Endothelial cell of umbilical vein (primary cell): ENCODE measurements around the gene CYB5R4. TPM values are rescaled to one million over a fixed set of nuclear protein-coding genes. Genes with fewer than 3 reads are reported as not detected.
A peak's percentile ranks its signal among the peaks of the same experiment; 100 is the strongest.

Experiments used
- BruUV-seq: library from RNA; stranded (reverse); fragments of 400-500 nt; replicated peaks from 2 replicates; lab custom pipeline; 2021; lab: Mats Ljungman, UMichigan
- CTCF ChIA-PET: fragments of 300-600, 350-600 bp; sonication (Branson Sonifier 250); formaldehyde crosslinking; loops from one replicate; lab custom pipeline; 2021; ENCODE audit warnings: antibody characterized with exemption, inconsistent platforms; lab: Charles Lee
- POLR2A ChIA-PET: fragments of 300-600, 350-600 bp; sonication (Branson Sonifier 250); formaldehyde crosslinking; loops from one replicate; lab custom pipeline; 2021; ENCODE audit warnings: antibody characterized with exemption, inconsistent platforms; lab: Charles Lee
- DNase-seq: peaks from one replicate; pipeline ENCODE4 v3.0.0-alpha.2; 2011; ENCODE audit warnings: low read depth, low spot score
- FAIRE-seq: peaks from 2 replicates; lab custom pipeline; 2011; peaks lifted over from hg19 to GRCh38; lab: Jason Lieb, UNC
- H2AFZ ChIP-seq: 2 replicates; pipeline ENCODE4 v1.6.0; 2012; ENCODE audit warnings: low read depth, low read length, control low read depth, inconsistent platforms
- H3K27ac ChIP-seq: 2 replicates; pipeline ENCODE4 v1.5.1; 2011; ENCODE audit warnings: low read depth, mild to moderate bottlenecking, control low read depth, low read length, moderate library complexity; ENCODE audit not compliant: insufficient read depth
- H3K27me3 ChIP-seq, 2 experiments: 2 replicates each; pipeline versions ENCODE4 v1.6.0 to v1.6.1; 2011; ENCODE audit warnings: low read length in 2 of 2, mixed read lengths in 1 of 2; ENCODE audit not compliant: control insufficient read depth in 2 of 2, insufficient read depth in 2 of 2
- H3K36me3 ChIP-seq, 2 experiments: 2 replicates in 1 of 2; 3 replicates in 1 of 2; pipeline ENCODE4 v1.5.1; 2011; ENCODE audit warnings: low read length in 2 of 2, mild to moderate bottlenecking in 1 of 2, moderate library complexity in 1 of 2; ENCODE audit not compliant: control insufficient read depth in 2 of 2, insufficient read depth in 2 of 2; ENCODE audit errors: extremely low read depth in 1 of 2
- H3K4me1 ChIP-seq: 3 replicates; pipeline ENCODE4 v1.5.1; 2011; ENCODE audit warnings: mild to moderate bottlenecking, low read length; ENCODE audit not compliant: control insufficient read depth, insufficient read depth; ENCODE audit errors: extremely low read depth
- H3K4me2 ChIP-seq: 2 replicates; pipeline ENCODE4 v1.6.1; 2011; ENCODE audit warnings: low read length, control low read depth, mixed read lengths; ENCODE audit not compliant: insufficient read depth
- H3K4me3 ChIP-seq, 3 experiments: fragments of 200-600 bp in 1 of 3; sonication (generic), shearing (Covaris generic) in 1 of 3; replicated peaks in 1 of 3; 2 replicates each; pipeline ENCODE4 v1.5.1; 2011 to 2016; ENCODE audit warnings: control low read depth in 3 of 3, low read length in 3 of 3, mild to moderate bottlenecking in 2 of 3, inconsistent platforms in 1 of 3, low read depth in 1 of 3, moderate library complexity in 1 of 3; ENCODE audit not compliant: insufficient read depth in 1 of 3
- H3K79me2 ChIP-seq: 2 replicates; pipeline ENCODE4 v1.6.0; 2012; ENCODE audit warnings: low read length, inconsistent platforms; ENCODE audit not compliant: control insufficient read depth, insufficient read depth
- H3K9ac ChIP-seq: replicated peaks from 2 replicates; pipeline ENCODE3; 2011; ENCODE audit warnings: low read length, control low read depth; ENCODE audit not compliant: insufficient read depth; ENCODE audit errors: extremely low read depth
- H3K9me1 ChIP-seq: replicated peaks from 3 replicates; pipeline ENCODE4 v1.6.0; 2011; ENCODE audit warnings: mild to moderate bottlenecking, low read length; ENCODE audit not compliant: control insufficient read depth, insufficient read depth; ENCODE audit errors: extremely low read depth
- H3K9me3 ChIP-seq: replicated peaks from 2 replicates; pipeline ENCODE4 v1.5.1; 2012; ENCODE audit warnings: low read length, inconsistent platforms; ENCODE audit not compliant: control insufficient read depth, insufficient read depth
- H4K20me1 ChIP-seq: replicated peaks from 2 replicates; pipeline ENCODE3; 2011; ENCODE audit warnings: mild to moderate bottlenecking, low read length; ENCODE audit not compliant: control insufficient read depth, insufficient read depth; ENCODE audit errors: extremely low read depth
- CTCF ChIP-seq, 2 donors: IDR thresholded peaks; 1 replicate in 1 of 2; 2 replicates in 1 of 2; pipeline ENCODE4 v1.5.1; 2011; ENCODE audit warnings: low read length in 2 of 2, mild to moderate bottlenecking in 2 of 2, moderate library complexity in 2 of 2, control low read depth in 1 of 2, inconsistent platforms in 1 of 2, low read depth in 1 of 2; ENCODE audit not compliant: insufficient read depth in 1 of 2; ENCODE audit errors: extremely low read depth in 1 of 2
- FOS ChIP-seq: IDR thresholded peaks from 2 replicates; pipeline ENCODE4 v1.6.1; 2011; ENCODE audit warnings: mild to moderate bottlenecking, low read length, moderate library complexity, borderline replicate concordance; ENCODE audit not compliant: insufficient read depth
- JUN ChIP-seq: IDR thresholded peaks from 2 replicates; pipeline ENCODE4 v1.6.1; 2011; ENCODE audit warnings: borderline replicate concordance, low read depth; ENCODE audit not compliant: insufficient read length, insufficient read depth
- MYC ChIP-seq: IDR thresholded peaks from one replicate; pipeline ENCODE4 v1.6.1; 2011; ENCODE audit warnings: mild to moderate bottlenecking, low read depth, low read length
- dilution Hi-C: fragments of 300-500 bp; cut with MboI; formaldehyde crosslinking; loops from one replicate; pipeline ENCODE4 v1.15.0; 2019; ENCODE audit warnings: low sequenced_read_pairs; ENCODE audit not compliant: extremely low pct_ligation_motif_present
- intact Hi-C: fragments of 100-400 bp; cut with micrococcal nuclease; formaldehyde crosslinking; loops from one replicate; pipeline ENCODE4 v1.10.0; 2022
- polyA plus RNA-seq, 4 experiments: library from polyadenylated mRNA; depleted of rRNA in 3 of 4; stranded (reverse) in 3 of 4; unstranded in 1 of 4; fragments of >200 nt; gene quantifications; 2 replicates each; pipeline versions ENCODE4 v1.2.1 to v1.2.3, GENCODE V29; 2011 to 2012; ENCODE audit warnings: missing spikeins in 1 of 4
- total RNA-seq: library from RNA; stranded (reverse); gene quantifications from 2 replicates; pipeline ENCODE4 v1.2.3, GENCODE V29; 2021

The CYB5R4 gene
- total and polyA plus RNA-seq, 2 donors (not counting 3 experiments of a cell fraction or from before 2014, with no cell fraction given), result 3.1 to 13.4 TPM

GRCh38 chr6:83860359-83860755, 868 bp downstream of the CYB5R4 start:
- Histone ChIP-seq H3K9ac (peak overlapping the region; percentile 43), H3K79me2 (peaks cover 6% of the 10 kb centered on the region), H2AFZ (peak overlapping the region; percentile 74), H3K9me1 (no peaks in the 10 kb centered on the region), H3K4me2 (peak overlapping the region; percentile 87), H4K20me1 (no peaks in the 10 kb centered on the region), H3K9me3 (no peaks in the 10 kb centered on the region), H3K27ac (no peak overlapping the region), H3K27me3 (peaks cover 0 to 6% of the 10 kb centered on the region in 2 experiments), H3K4me3 (peak overlapping the region in 2 of 3 experiments; percentile 79 to 85), H3K4me1 (peaks cover 8% of the 10 kb centered on the region), H3K36me3 (no peaks in the 10 kb centered on the region)
- ChIA-PET CTCF (interaction anchor here (0.6 to 1.8 kb wide), 9 partner anchors 10 to 1107 kb away, joined by 3 to 18 read pairs (median 4); partner anchors contain the start of gene CEP162), POLR2A (no interaction called here)
- no peak for FAIRE-seq
- BruUV-seq, result no TSS peak
- intact Hi-C loops, result no loop called here
- TF ChIP-seq JUN (no peak), FOS (no peak)
- no peak for DNase-seq
- dilution Hi-C loops, result no loop called here

- Histone ChIP-seq H3K79me2 (peaks cover 6% of the 10 kb centered on the region), H2AFZ (no peak overlapping the region), H3K4me1 (peaks cover 8% of the 10 kb centered on the region), H4K20me1 (no peaks in the 10 kb centered on the region), H3K27me3 (peaks cover 0 to 2% of the 10 kb centered on the region in 2 experiments), H3K9ac (no peak overlapping the region), H3K9me3 (no peaks in the 10 kb centered on the region), H3K4me3 (peak overlapping the region in 1 of 3 experiments; percentile 85), H3K4me2 (peak overlapping the region; percentile 87), H3K9me1 (no peaks in the 10 kb centered on the region), H3K36me3 (no peaks in the 10 kb centered on the region), H3K27ac (no peak overlapping the region)
- no peak for TF ChIP-seq MYC
- no peak for TF ChIP-seq FOS
- TF ChIP-seq CTCF (IDR thresholded peaks at IDR 0.05; ENCODE audit: extremely low read depth in 1 of 2, insufficient read depth in 1 of 2, low read depth in 1 of 2, low read length in 2 of 2), result no peak
- BruUV-seq, result TSS peak; percentile 41
- ChIA-PET CTCF (interaction anchor here (1.3 to 1.8 kb wide), 2 partner anchors 165 to 246 kb away, joined by 3 to 18 read pairs; no protein-coding TSS in a partner anchor), POLR2A (no interaction called here)
- no peak for FAIRE-seq
- intact Hi-C loops, result no loop called here
- DNase-seq, result no peak
- dilution Hi-C loops, result no loop called here
Observed at GRCh38 chr6:83860782-83861495, 1.4 kb downstream of the CYB5R4 start.
